ENCODE results near the gene RADIL.
"Not testable (repeated sequence)": the region's sequence is repeated elsewhere in the genome, so short reads cannot be mapped to it uniquely, and the experiment has no call there.

RADIL gene

GRCh38 chr7:4883372-4884144 lies at the start of gene RADIL:
TSS of gene RADIL (minus strand) at chr7:4883716. CDS start at chr7:4878139, 5,577 bp downstream.
- DNase-seq: peak; percentile 94

GRCh38 chr7:4931943-4932342 lies 48.4 kb upstream of the RADIL start:
- DNase-seq: peak in 1 of 2 experiments; percentile 3

GRCh38 chr7:4929005-4929404 lies 45.5 kb upstream of the RADIL start:
- DNase-seq: no peak

- DNase-seq: no peak
Observed at GRCh38 chr7:4928445-4928844, 44.9 kb upstream of the RADIL start.

- no peak for DNase-seq
Observed at GRCh38 chr7:4919969-4920766, 36.7 kb upstream of the RADIL start.

- DNase-seq: no peak
Observed at GRCh38 chr7:4916113-4916512, 32.6 kb upstream of the RADIL start.

GRCh38 chr7:4911111-4911828 lies 27.8 kb upstream of the RADIL start:
- DNase-seq: no peak

- no peak for DNase-seq
Observed at GRCh38 chr7:4906682-4907081, 23.2 kb upstream of the RADIL start.

GRCh38 chr7:4905171-4905570 lies 21.7 kb upstream of the RADIL start:
- no peak for DNase-seq

GRCh38 chr7:4904346-4904745 lies 20.8 kb upstream of the RADIL start:
- DNase-seq: no peak

GRCh38 chr7:4895766-4896165 lies 12.2 kb upstream of the RADIL start:
- no peak for DNase-seq

- no peak for DNase-seq
Observed at GRCh38 chr7:4894482-4894881, 11.0 kb upstream of the RADIL start.

- no peak for DNase-seq
Observed at GRCh38 chr7:4893929-4894475, 10.5 kb upstream of the RADIL start.

- DNase-seq: not testable (repeated sequence)
Observed at GRCh38 chr7:4893188-4893587, 9.7 kb upstream of the RADIL start.

- DNase-seq: not testable (repeated sequence)
Observed at GRCh38 chr7:4891522-4891921, 8.0 kb upstream of the RADIL start.

GRCh38 chr7:4889682-4890081 lies 6.2 kb upstream of the RADIL start:
- DNase-seq: no peak

GRCh38 chr7:4888161-4888560 lies 4.6 kb upstream of the RADIL start:
- DNase-seq: no peak

- no peak for DNase-seq
Observed at GRCh38 chr7:4886671-4887070, 3.2 kb upstream of the RADIL start.

GRCh38 chr7:4885317-4885807 lies 1.8 kb upstream of the RADIL start:
- no peak for DNase-seq

- no peak for DNase-seq
Observed at GRCh38 chr7:4884164-4884563, 648 bp upstream of the RADIL start.

- peak in 1 of 2 experiments; percentile 5 for DNase-seq
Observed at GRCh38 chr7:4883033-4883371, 514 bp downstream of the RADIL start.

- DNase-seq: peak in 1 of 2 experiments; percentile 4
Observed at GRCh38 chr7:4882169-4883032, 1.1 kb downstream of the RADIL start.
